NT2/D1 (cell line): ENCODE data around the gene GDF2.

Experiments used
- DNase-seq: peaks from one replicate; pipeline ENCODE4 v3.0.0-alpha.2; 2011; ENCODE audit warnings: low read depth, low spot score
- H3K27me3 ChIP-seq: 2 replicates; pipeline ENCODE4 v1.6.0; 2011; ENCODE audit warnings: mild to moderate bottlenecking; ENCODE audit not compliant: insufficient read length, insufficient read depth
- H3K36me3 ChIP-seq: 2 replicates; pipeline ENCODE4 v1.6.1; 2011; ENCODE audit warnings: mild to moderate bottlenecking, low read length, mixed read lengths; ENCODE audit not compliant: insufficient read depth, insufficient read length
- H3K4me1 ChIP-seq: 2 replicates; pipeline ENCODE4 v1.5.1; 2011; ENCODE audit not compliant: insufficient read depth, insufficient read length
- H3K4me3 ChIP-seq: 2 replicates; pipeline ENCODE4 v1.5.1; 2011; ENCODE audit warnings: low read depth; ENCODE audit not compliant: insufficient read length
- H3K9ac ChIP-seq: 2 replicates; pipeline ENCODE4 v1.6.0; 2011; ENCODE audit warnings: low read depth; ENCODE audit not compliant: insufficient read length
- H3K9me3 ChIP-seq: 2 replicates; pipeline ENCODE4 v1.5.1; 2011; ENCODE audit warnings: mild to moderate bottlenecking, low read length; ENCODE audit not compliant: insufficient read depth
- SUZ12 ChIP-seq: IDR thresholded peaks from 2 replicates; pipeline ENCODE4 v1.6.1; 2011; ENCODE audit not compliant: insufficient read length, insufficient read depth; ENCODE audit errors: extremely low read depth
- YY1 ChIP-seq: IDR thresholded peaks from 2 replicates; pipeline ENCODE4 v1.6.1; 2011; ENCODE audit not compliant: insufficient read length, insufficient read depth
- ZNF274 ChIP-seq: IDR thresholded peaks from 2 replicates; pipeline ENCODE4 v1.6.1; 2011; ENCODE audit warnings: mild to moderate bottlenecking, low read depth, low read length

GDF2 gene

GRCh38 chr10:47366731-47367460 lies 44.6 kb downstream of the GDF2 start:
- no peak overlapping the region for H3K4me3 ChIP-seq
- no peaks in the 10 kb centered on the region for H3K4me1 ChIP-seq
- H3K9me3 ChIP-seq: no peaks in the 10 kb centered on the region
- TF ChIP-seq SUZ12 (no peak), YY1 (no peak), ZNF274 (no peak)
- H3K27me3 ChIP-seq: no peaks in the 10 kb centered on the region
- H3K36me3 ChIP-seq: peaks cover 34% of the 10 kb centered on the region
- DNase-seq: no peak
- H3K9ac ChIP-seq: no peak overlapping the region

DNA sequence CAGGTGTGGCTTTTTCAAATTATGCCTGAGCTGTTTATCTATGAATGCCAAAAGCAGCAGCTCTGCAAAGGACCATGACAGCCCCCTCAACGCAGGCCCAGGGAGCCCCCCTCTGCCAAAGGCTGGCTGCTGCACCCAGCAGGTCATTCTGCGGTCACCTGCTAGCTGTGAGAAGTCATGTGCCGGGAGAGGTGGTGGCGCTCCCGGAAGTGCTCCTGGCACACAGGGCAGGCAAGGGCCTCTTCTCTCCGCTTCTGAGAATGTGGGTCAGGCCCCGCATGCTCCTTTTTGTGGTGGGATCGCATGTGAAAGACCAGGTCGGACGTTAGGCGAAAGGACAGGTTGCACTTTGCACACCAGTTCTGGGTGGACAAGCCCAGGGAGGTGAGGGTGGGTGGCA lies 45.4 kb downstream of the GDF2 start:
- H3K4me1 ChIP-seq: peaks cover 2% of the 10 kb centered on the region
- H3K9me3 ChIP-seq: no peaks in the 10 kb centered on the region
- TF ChIP-seq SUZ12: no peak
- TF ChIP-seq ZNF274: no peak
- TF ChIP-seq YY1: no peak
- H3K4me3 ChIP-seq: no peak overlapping the region
- no peak for DNase-seq
- H3K9ac ChIP-seq: no peak overlapping the region
- H3K27me3 ChIP-seq: no peaks in the 10 kb centered on the region
- H3K36me3 ChIP-seq: peaks cover 34% of the 10 kb centered on the region

GRCh38 chr10:47368431-47369180 lies 46.4 kb downstream of the GDF2 start:
- TF ChIP-seq YY1 (no peak), ZNF274 (no peak), SUZ12 (no peak)

DNA sequence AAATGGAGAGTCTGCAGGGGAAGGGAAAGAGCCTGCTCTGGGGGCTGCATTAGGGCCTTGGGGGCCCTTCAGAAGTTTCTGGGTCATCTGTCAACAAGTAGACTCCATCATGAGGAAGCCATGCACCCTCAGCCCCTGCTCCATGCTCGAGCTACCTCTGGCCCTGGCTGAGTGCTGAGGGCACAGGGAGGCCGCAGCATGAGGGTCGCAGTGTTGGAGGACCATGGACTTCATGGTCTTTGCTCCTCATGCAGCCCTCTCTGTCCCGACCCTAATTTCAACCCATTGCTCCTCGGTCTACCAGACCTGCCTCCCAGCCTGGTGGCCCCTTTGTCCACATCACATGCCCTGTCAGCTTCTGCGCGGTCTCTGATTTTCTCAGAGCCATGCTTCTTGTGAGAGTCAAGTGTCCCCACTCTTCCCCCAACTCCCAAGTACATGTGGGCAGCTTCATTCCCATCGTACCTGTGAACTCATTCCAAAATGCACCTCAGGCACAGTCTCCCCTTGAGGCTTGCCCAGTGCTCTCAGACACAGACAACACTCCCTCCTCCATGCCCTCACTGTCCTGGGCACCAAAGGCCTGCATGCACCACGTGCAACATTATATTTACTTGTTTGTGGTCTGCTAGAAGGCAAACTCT lies 47.1 kb downstream of the GDF2 start:
- Histone ChIP-seq H3K9me3 (no peaks in the 10 kb centered on the region), H3K4me1 (peaks cover 2% of the 10 kb centered on the region)
- no peak for DNase-seq

More at GRCh38 chr10:47368431-47369180, 46.4 kb downstream of the GDF2 start:
- Histone ChIP-seq H3K9ac (no peak overlapping the region), H3K9me3 (no peaks in the 10 kb centered on the region), H3K4me3 (no peak overlapping the region), H3K4me1 (peaks cover 2% of the 10 kb centered on the region), H3K36me3 (peaks cover 34% of the 10 kb centered on the region), H3K27me3 (no peaks in the 10 kb centered on the region)
- no peak for DNase-seq

GRCh38 chr10:47370015-47370767 lies 47.9 kb downstream of the GDF2 start:
- no peak for DNase-seq
- H3K27me3 ChIP-seq: no peaks in the 10 kb centered on the region
- TF ChIP-seq SUZ12: no peak
- TF ChIP-seq YY1: no peak
- no peak for TF ChIP-seq ZNF274
- peaks cover 2% of the 10 kb centered on the region for H3K4me1 ChIP-seq
- H3K9ac ChIP-seq: no peak overlapping the region
- no peaks in the 10 kb centered on the region for H3K9me3 ChIP-seq
- peaks cover 46% of the 10 kb centered on the region for H3K36me3 ChIP-seq
- no peak overlapping the region for H3K4me3 ChIP-seq

More for the DNA sequence above, 47.1 kb downstream of the GDF2 start:
- Histone ChIP-seq H3K36me3 (peaks cover 41% of the 10 kb centered on the region), H3K9ac (no peak overlapping the region), H3K27me3 (no peaks in the 10 kb centered on the region), H3K4me3 (no peak overlapping the region)
- TF ChIP-seq SUZ12: no peak
- no peak for TF ChIP-seq YY1
- TF ChIP-seq ZNF274: no peak

DNA sequence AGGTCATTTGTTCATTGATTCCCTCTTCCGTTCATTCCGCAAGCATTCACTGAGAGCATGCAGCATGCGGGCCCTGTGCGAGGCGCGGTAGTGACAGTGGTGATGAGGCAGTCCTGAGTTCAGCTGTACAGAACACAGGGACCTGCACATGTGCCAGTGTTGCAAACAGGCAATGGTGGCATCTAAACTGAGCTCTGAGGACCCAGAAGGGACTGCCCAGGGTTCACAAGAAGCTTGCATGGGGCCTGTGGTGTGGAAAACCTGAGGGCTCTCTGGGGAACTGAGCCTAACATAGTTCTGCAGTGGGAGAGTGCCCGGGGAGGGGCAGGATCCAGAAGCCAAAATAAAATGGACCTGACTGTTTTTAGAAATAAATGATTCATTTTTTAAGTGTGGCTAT lies 48.6 kb downstream of the GDF2 start:
- no peak for DNase-seq
- peaks cover 46% of the 10 kb centered on the region for H3K36me3 ChIP-seq
- H3K27me3 ChIP-seq: no peaks in the 10 kb centered on the region
- TF ChIP-seq ZNF274 (no peak), SUZ12 (no peak), YY1 (no peak)
- H3K4me1 ChIP-seq: peaks cover 2% of the 10 kb centered on the region
- H3K4me3 ChIP-seq: no peak overlapping the region
- H3K9ac ChIP-seq: no peak overlapping the region
- H3K9me3 ChIP-seq: no peaks in the 10 kb centered on the region
